Astrocyte (in vitro differentiated cells and primary cell): ENCODE results near the gene SEC61B. TPM values are rescaled to one million over a fixed set of nuclear protein-coding genes. Genes with fewer than 3 reads are reported as not detected.

Experiments
- DNase-seq: peaks from one replicate; pipeline ENCODE4 v3.0.0-alpha.2; 2010; ENCODE audit warnings: low read depth
- FAIRE-seq: peaks from 2 replicates; lab custom pipeline; 2011; peaks lifted over from hg19 to GRCh38; lab: Jason Lieb, UNC
- H2AFZ ChIP-seq: 2 replicates; pipeline ENCODE4 v1.6.0; 2012; ENCODE audit warnings: low read depth, low read length, inconsistent platforms
- H3K27ac ChIP-seq: 2 replicates; pipeline ENCODE4 v1.5.1; 2011; ENCODE audit warnings: low read depth, low read length, inconsistent platforms
- H3K27me3 ChIP-seq: 2 replicates; pipeline ENCODE4 v1.6.0; 2011; ENCODE audit warnings: low read length, inconsistent platforms; ENCODE audit not compliant: insufficient read depth
- H3K36me3 ChIP-seq: 2 replicates; pipeline ENCODE4 v1.5.1; 2011; ENCODE audit warnings: low read length, inconsistent platforms; ENCODE audit not compliant: insufficient read depth
- H3K4me1 ChIP-seq: 2 replicates; pipeline ENCODE4 v1.5.1; 2011; ENCODE audit warnings: low read length, inconsistent platforms; ENCODE audit not compliant: insufficient read depth
- H3K4me2 ChIP-seq: 2 replicates; pipeline ENCODE4 v1.6.0; 2012; ENCODE audit warnings: low read length, inconsistent platforms
- H3K4me3 ChIP-seq: 2 replicates; pipeline ENCODE4 v1.5.1; 2011; ENCODE audit warnings: low read depth, mild to moderate bottlenecking, low read length, inconsistent platforms; ENCODE audit not compliant: insufficient read depth
- H3K79me2 ChIP-seq: 2 replicates; pipeline ENCODE4 v1.6.0; 2012; ENCODE audit warnings: mild to moderate bottlenecking, low read length, inconsistent platforms; ENCODE audit not compliant: insufficient read depth
- H3K9ac ChIP-seq: 2 replicates; pipeline ENCODE4 v1.6.0; 2012; ENCODE audit warnings: mild to moderate bottlenecking, low read length, inconsistent platforms
- H3K9me3 ChIP-seq: 2 replicates; pipeline ENCODE4 v1.5.1; 2012; ENCODE audit warnings: low read depth, mild to moderate bottlenecking, low read length, inconsistent platforms; ENCODE audit not compliant: insufficient read depth
- H4K20me1 ChIP-seq: 2 replicates; pipeline ENCODE4 v1.6.0; 2012; ENCODE audit warnings: low read length, inconsistent platforms; ENCODE audit not compliant: insufficient read depth
- H3K27ac Mint-ChIP-seq: one replicate; pipeline ENCODE4 v1.8.0; 2021; ENCODE audit warnings: mild to moderate bottlenecking, mixed read lengths; ENCODE audit not compliant: unreplicated experiment
- H3K27me3 Mint-ChIP-seq: one replicate; pipeline ENCODE4 v1.8.0; 2021; ENCODE audit warnings: low read depth, mixed read lengths; ENCODE audit not compliant: unreplicated experiment
- H3K36me3 Mint-ChIP-seq: one replicate; pipeline ENCODE4 v1.8.0; 2021; ENCODE audit warnings: low read depth, mixed read lengths; ENCODE audit not compliant: unreplicated experiment
- H3K4me1 Mint-ChIP-seq: one replicate; pipeline ENCODE4 v1.8.0; 2021; ENCODE audit warnings: low read depth, mixed read lengths; ENCODE audit not compliant: unreplicated experiment
- H3K4me3 Mint-ChIP-seq: one replicate; pipeline ENCODE4 v1.8.0; 2021; ENCODE audit warnings: mild to moderate bottlenecking, moderate library complexity, mixed read lengths; ENCODE audit not compliant: unreplicated experiment
- H3K9me3 Mint-ChIP-seq: one replicate; pipeline ENCODE4 v1.8.0; 2021; ENCODE audit warnings: mild to moderate bottlenecking, mixed read lengths; ENCODE audit not compliant: unreplicated experiment
- CTCF ChIP-seq: IDR thresholded peaks from 2 replicates; pipeline ENCODE4 v1.5.1; 2011; ENCODE audit warnings: low read depth, mild to moderate bottlenecking, inconsistent platforms, low read length, moderate library complexity; ENCODE audit not compliant: insufficient read depth
- EZH2 ChIP-seq: IDR thresholded peaks from 2 replicates; pipeline ENCODE4 v1.6.1; 2012; ENCODE audit warnings: mild to moderate bottlenecking, low read length, inconsistent platforms; ENCODE audit not compliant: insufficient read depth
- total RNA-seq: library from RNA; stranded (reverse); gene quantifications from 2 replicates; pipeline ENCODE4 v1.2.1, GENCODE V29; 2021

SEC61B gene
- total RNA-seq, 1 donor from 2014 or later = 263 TPM

GRCh38 chr9:99210572-99210971 lies 11.5 kb upstream of the SEC61B start:
- H3K4me1 Mint-ChIP-seq = no peaks in the 10 kb centered on the region
- DNase-seq (no peak), FAIRE-seq (no peak)
- H3K27me3 Mint-ChIP-seq = no peaks in the 10 kb centered on the region
- H3K79me2 ChIP-seq = peaks cover 8% of the 10 kb centered on the region
- TF ChIP-seq EZH2 = no peak
- TF ChIP-seq CTCF = no peak
- H2AFZ ChIP-seq = no peak overlapping the region
- H3K9me3 Mint-ChIP-seq = peaks cover 14% of the 10 kb centered on the region
- H3K36me3 ChIP-seq = no peaks in the 10 kb centered on the region
- H3K4me3 ChIP-seq = no peak overlapping the region
- H3K27ac ChIP-seq = no peak overlapping the region
- H3K4me3 Mint-ChIP-seq = no peak overlapping the region
- H3K4me1 ChIP-seq = no peaks in the 10 kb centered on the region
- no peak overlapping the region for H3K4me2 ChIP-seq
- H3K36me3 Mint-ChIP-seq = peaks cover 13% of the 10 kb centered on the region
- H3K27me3 ChIP-seq = no peaks in the 10 kb centered on the region
- H4K20me1 ChIP-seq = peaks cover 13% of the 10 kb centered on the region
- no peak overlapping the region for H3K9ac ChIP-seq
- H3K27ac Mint-ChIP-seq = no peak overlapping the region
- H3K9me3 ChIP-seq = no peaks in the 10 kb centered on the region

- Mint-ChIP-seq H3K36me3 (peaks cover 13% of the 10 kb centered on the region), H3K9me3 (peaks cover 14% of the 10 kb centered on the region), H3K4me1 (no peaks in the 10 kb centered on the region), H3K4me3 (no peak overlapping the region), H3K27ac (no peak overlapping the region), H3K27me3 (no peaks in the 10 kb centered on the region)
- TF ChIP-seq EZH2 = no peak
- no peak for TF ChIP-seq CTCF
- DNase-seq (no peak), FAIRE-seq (no peak)
- Histone ChIP-seq H3K27me3 (no peaks in the 10 kb centered on the region), H3K9ac (no peak overlapping the region), H3K4me2 (no peak overlapping the region), H2AFZ (no peak overlapping the region), H3K4me3 (no peak overlapping the region), H3K27ac (no peak overlapping the region), H3K79me2 (peaks cover 20% of the 10 kb centered on the region), H3K4me1 (no peaks in the 10 kb centered on the region), H3K9me3 (no peaks in the 10 kb centered on the region), H3K36me3 (peaks cover 5% of the 10 kb centered on the region), H4K20me1 (peaks cover 23% of the 10 kb centered on the region)
These were observed 10.3 kb upstream of the SEC61B start for GRCh38 chr9:99211746-99212145.

- no peak overlapping the region for H3K9ac ChIP-seq
- no peaks in the 10 kb centered on the region for H3K4me1 ChIP-seq
- no peak overlapping the region for H3K4me3 ChIP-seq
- H3K27me3 ChIP-seq = no peaks in the 10 kb centered on the region
- peaks cover 5% of the 10 kb centered on the region for H3K36me3 ChIP-seq
- H3K36me3 Mint-ChIP-seq = peaks cover 13% of the 10 kb centered on the region
- no peak for FAIRE-seq
- no peak overlapping the region for H3K4me3 Mint-ChIP-seq
- DNase-seq = no peak
- TF ChIP-seq EZH2 (no peak), CTCF (no peak)
- H3K27ac Mint-ChIP-seq = no peak overlapping the region
- H3K4me2 ChIP-seq = no peak overlapping the region
- no peaks in the 10 kb centered on the region for H3K9me3 ChIP-seq
- no peaks in the 10 kb centered on the region for H3K27me3 Mint-ChIP-seq
- no peaks in the 10 kb centered on the region for H3K4me1 Mint-ChIP-seq
- H3K79me2 ChIP-seq = peaks cover 34% of the 10 kb centered on the region
- H4K20me1 ChIP-seq = peaks cover 36% of the 10 kb centered on the region
- H3K9me3 Mint-ChIP-seq = peaks cover 10% of the 10 kb centered on the region
- no peak overlapping the region for H3K27ac ChIP-seq
- H2AFZ ChIP-seq = no peak overlapping the region
These were observed 8.9 kb upstream of the SEC61B start for GRCh38 chr9:99213197-99213596.
